Heart left ventricle (tissue), 13 donors: ENCODE results near the gene MAP2K5.

ENCODE experiments used
- CTCF ChIP-seq, 12 donors: fragments of 200-600 bp; sonication (generic) in 4 of 12; IDR thresholded peaks; one replicate each; pipeline versions ENCODE4 v1.5.0 to v1.8.0; 2018 to 2022; ENCODE audit warnings: antibody characterized with exemption in 12 of 12, mild to moderate bottlenecking in 5 of 12
- POLR2A ChIP-seq, 2 donors: fragments of 450-650 bp; IDR thresholded peaks; one replicate each; pipeline ENCODE4 v1.6.1; 2017; ENCODE audit warnings: antibody characterized with exemption in 2 of 2, mild to moderate bottlenecking in 2 of 2, moderate library complexity in 2 of 2
- donor health status: ischemic (EF 13 %, LVEDD 7.1; RV severe dilation, severe dysfunction).
- donor health status: DM: no; HTN: yes; CAD: no.
- donor health status: DM: no; HTN: no; CAD: no.
- donor health status: ischemic (EF 25% LVEDD 6.9; RV normal size, moderate dysfunction).
- donor health status: ischemic (EF 25% LVEDD 5.7; RV mildly dilated, moderate dysfunction).
- donor health status: ischemic (EF 35%, LVEDD 5.7; RV mildly dilated, moderate dysfunction).
- donor health status: nonischemic (EF 11% LVEDD 7.7; RV severe dilation, severe dysfunction).
- donor health status: DM: yes; HTN: yes; CAD: no.
- donor health status: PGD.
- donor health status: ischemic (EF 29% LVEDD 5.4; RV normal size, mild dysfunction).
- donor health status: nonischemic (EF 23%, LVEDD 6.1; RV moderate dilation, normal function).

- TF ChIP-seq CTCF (IDR thresholded peaks at IDR 0.05) = no peak
- TF ChIP-seq POLR2A (IDR thresholded peaks at IDR 0.05) = no peak
These were observed 246.5 kb downstream of the MAP2K5 start for GRCh38 chr15:67788986-67789385.
